Activated naive CD8-positive, alpha-beta T cell treated with anti-CD3 and anti-CD28 coated beads, Interleukin-2, amount 50 U/mL, for 16 hours (primary cell): ENCODE results near the gene JADE2.
"Not testable (repeated sequence)": the region's sequence is repeated elsewhere in the genome, so short reads cannot be mapped to it uniquely, and the experiment has no call there.

ENCODE experiments used
- DNase-seq: peaks from one replicate; pipeline ENCODE4 v3.0.0-alpha.2; 2020; ENCODE audit warnings: low read depth, low spot score

Gene JADE2

DNA sequence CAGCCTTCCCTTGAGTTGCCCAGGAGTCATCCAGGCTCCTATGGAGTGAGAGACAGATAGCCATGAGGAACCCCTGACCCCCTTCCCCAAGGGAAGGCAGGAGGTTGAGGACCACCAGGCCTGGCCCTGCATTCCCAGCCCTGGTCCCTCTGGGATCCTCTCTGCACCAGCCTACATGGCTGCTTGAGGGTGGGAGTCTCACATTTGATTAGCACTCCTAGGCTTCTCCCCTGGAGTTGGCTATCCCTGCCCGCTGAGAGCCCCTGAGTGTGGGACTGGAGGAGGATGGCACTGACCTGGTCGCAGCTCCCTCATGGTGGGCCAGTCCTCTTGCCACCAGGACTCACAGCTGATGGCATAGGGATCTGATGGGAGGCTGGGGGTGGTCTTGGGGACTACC lies 60.5 kb downstream of the JADE2 start:
- DNase-seq: no peak

DNA sequence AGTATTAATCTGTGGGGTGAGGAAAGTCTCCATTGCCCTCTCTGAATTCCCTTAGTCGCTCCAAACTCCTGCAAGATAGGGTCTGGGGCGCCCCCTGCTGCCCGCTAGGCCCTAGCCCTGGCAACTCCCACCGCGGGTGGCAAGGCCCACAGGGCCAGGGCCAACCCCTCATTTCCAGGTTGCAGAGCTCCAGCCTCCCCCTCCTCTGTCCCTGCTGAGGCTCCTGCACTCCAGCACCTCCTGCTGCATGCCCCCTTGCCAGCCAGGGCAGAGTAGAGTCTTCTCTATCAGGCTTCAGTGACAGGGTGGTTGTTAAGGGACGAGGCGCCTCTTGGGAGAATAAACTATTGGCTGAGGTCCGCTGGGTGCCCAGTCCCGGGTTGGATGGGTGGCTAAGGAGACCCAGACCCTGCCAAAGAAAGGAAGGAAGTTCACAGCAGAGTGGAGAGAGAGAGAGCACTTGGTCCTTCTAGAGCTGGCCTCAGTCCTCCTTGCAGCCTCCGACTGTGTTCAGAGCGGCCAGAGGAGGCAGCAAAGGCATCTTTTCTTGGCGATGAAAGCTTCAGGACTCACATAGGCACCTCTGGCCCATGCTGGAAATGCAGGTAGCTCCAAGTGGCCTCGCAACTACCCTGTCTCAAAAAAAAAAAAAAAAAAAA lies 61.5 kb downstream of the JADE2 start:
- DNase-seq: peak; percentile 59

GRCh38 chr5:134590992-134591659 lies 65.7 kb downstream of the JADE2 start:
- DNase-seq: no peak

DNA sequence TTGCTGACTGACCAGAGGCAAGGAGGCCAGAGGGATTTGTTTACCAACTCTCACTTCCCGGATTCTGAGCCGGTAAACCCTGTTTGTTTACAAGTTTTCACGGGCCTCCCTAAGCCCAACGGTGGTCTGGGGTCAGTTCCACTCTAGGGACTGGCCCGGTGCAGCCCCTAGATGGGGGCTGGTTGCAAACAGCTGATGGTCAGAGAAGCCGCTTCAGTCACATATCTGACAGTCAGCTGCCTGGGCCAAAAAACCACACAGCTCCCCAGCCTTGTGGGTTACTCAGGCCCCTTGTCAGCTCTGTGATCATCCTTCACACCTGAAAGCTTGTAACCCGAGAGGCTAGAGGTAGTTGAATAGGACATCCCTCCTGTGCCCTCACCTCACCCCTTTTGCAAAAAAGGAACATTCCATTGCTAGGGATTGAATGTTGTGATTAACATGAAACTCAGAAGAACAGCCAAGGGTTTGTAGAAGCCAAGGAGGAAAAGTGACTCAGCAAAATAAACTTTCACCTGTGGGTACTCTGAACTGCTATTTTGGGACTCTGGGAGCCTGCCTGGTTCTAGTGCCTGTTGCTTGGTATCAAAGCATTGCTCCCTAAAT lies 66.8 kb downstream of the JADE2 start:
- no peak for DNase-seq

GRCh38 chr5:134594336-134594735 lies 68.9 kb downstream of the JADE2 start:
- no peak for DNase-seq

GRCh38 chr5:134594797-134595457 lies 69.5 kb downstream of the JADE2 start:
- no peak for DNase-seq

- no peak for DNase-seq
Measured at GRCh38 chr5:134595458-134595838, 70.0 kb downstream of the JADE2 start.

GRCh38 chr5:134599820-134600219 lies 74.3 kb downstream of the JADE2 start:
- not testable (repeated sequence) for DNase-seq

DNA sequence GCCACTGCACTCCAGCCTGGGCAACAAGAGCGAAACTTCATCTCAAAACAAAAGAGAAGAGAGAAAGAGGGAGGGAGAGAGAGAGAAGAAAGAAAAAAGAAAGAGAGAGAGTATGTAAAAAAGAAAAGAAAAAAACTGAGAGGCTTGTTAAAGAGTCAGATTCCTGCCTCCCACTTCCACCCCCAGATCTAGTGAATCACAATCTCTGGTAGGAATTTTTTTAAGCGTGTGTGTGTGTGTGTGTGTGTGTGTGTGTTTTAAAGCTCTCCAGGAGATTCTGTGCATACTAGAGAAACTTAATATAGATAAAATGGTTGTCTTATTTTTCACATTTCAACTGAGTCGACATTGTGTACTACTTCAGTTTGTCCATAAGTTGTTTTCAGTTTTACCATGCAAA lies 75.1 kb downstream of the JADE2 start:
- DNase-seq: no peak

GRCh38 chr5:134603059-134603458 lies 77.6 kb downstream of the JADE2 start:
- no peak for DNase-seq

GRCh38 chr5:134604908-134605307 lies 79.4 kb downstream of the JADE2 start:
- DNase-seq: no peak

DNA sequence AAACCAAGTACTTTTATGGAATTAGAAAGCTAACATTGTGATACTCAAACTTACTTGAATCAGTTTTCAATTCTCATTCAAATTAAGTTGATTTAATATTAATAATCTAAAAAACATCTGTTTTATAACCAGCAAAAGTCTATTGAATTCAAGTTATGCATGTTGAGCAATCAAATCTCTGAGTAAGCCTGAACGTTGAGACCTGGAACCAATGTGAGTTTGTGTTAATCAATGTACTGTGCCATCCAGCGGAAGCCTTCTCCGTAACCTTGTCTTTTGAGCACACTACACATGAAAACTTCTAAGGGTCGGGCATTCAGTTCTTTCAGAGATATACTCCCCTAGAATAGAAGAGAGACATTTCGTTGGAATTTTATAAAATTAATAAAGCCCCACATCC lies 81.3 kb downstream of the JADE2 start:
- no peak for DNase-seq

GRCh38 chr5:134608555-134608954 lies 83.1 kb downstream of the JADE2 start:
- no peak for DNase-seq

- DNase-seq: no peak
Measured at GRCh38 chr5:134609232-134609851, 83.9 kb downstream of the JADE2 start.

DNA sequence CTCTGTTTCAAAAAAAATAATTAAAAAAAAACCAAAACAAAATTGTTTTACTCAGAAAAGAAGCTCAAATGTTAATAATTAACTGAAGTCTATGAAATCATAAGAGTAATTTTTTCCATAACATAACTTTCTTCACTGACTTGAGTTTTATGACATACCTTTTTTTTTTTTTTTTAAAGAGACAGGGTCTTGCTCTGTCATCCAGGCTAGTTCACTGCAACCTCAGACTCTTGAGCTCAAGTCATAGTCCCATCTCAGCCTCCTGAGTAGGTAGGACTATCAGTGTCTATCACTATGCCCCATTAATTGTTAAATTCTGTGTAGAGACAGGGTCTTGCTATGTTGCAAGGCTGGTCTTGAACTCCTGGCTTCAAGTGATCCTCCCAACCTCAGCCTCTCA lies 85.3 kb downstream of the JADE2 start:
- DNase-seq: no peak

DNA sequence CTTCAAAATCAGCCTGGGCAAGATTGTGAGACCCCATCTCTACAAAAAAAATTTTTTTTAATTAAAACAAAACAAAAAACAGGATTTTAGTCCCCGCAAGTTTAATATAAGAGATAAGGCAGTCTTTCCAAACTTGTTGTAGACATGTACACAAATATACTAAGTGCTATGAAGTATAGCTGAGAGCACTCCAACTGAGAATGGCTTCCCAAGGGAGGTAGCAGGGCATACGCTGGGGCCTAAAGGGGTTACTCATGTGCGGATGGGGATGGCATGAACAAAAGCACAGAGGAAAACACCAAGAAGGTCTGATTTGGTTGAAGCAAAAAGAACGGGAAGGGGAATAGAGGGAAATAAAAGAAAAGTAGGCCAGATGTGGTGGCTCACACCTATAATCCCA lies 86.0 kb downstream of the JADE2 start:
- DNase-seq: no peak

DNA sequence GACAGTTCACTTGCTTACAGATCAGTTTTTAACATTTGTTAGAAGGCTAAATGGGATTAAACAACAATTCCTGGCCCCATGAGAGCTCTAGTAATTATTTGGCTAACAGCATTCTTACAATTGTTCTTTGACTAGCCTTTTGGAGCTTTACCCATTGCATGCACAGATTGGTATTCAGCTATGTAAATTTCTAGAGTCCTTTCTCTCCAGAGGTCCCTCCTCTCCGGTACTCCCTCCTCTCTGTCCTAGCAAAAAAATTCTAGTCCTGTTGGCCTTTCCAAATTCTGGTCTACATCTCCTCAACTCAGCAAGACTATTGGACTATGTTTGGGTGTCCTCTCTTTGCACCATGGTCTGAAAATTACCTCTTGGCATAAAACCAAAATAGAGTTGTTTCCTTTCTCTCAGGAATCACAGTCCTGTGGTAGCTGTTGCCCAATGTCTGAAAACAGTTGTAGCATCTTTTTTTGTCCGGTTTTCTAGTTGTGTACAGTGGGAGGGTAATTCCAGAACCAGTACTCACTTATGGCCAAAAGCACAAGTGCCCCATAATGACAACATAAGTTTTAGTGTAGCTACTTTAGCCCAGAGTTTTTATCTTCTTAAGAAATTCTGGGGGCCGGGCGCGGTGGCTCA lies 89.1 kb downstream of the JADE2 start:
- no peak for DNase-seq

GRCh38 chr5:134620634-134621033 lies 95.2 kb downstream of the JADE2 start:
- no peak for DNase-seq

GRCh38 chr5:134625559-134625958 lies 100.1 kb downstream of the JADE2 start:
- DNase-seq: no peak

DNA sequence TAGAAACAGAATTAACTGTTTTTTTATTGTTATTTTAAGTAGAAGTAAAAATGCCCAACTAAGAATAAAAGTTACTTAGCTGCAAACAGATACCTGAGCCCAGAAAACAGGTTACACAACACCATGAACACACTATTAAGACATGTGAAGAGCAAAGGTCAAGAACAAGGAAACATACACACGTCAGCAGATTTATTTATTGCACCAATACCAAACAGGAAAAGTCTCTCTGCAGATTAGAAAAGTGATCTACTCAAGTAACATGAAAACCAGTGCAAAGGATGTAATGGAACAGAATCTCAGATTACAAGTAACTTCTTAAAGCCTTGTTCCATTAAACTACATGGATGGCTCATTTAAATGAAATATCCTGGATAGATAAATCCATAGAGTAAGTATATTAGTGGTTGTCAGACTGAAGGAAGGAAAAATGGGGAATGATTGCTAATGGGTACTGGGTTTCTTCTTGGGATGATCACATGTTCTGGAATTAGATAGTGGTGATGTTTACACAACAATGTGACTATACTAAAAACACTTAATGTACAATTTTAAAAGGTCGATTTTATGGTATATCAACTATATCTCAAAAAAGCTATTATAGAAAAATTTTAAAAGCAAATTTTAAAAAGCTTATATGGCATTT lies 101.0 kb downstream of the JADE2 start:
- no peak for DNase-seq
